Sigmoid colon (tissue), 7 donors: Measurements from ENCODE around the gene ENO3. TPM values are rescaled to one million over a fixed set of nuclear protein-coding genes. Genes with fewer than 3 reads are reported as not detected.
A peak's percentile ranks its signal among the peaks of the same experiment; 100 is the strongest.

Source experiments
- DNase-seq: peaks from one replicate; pipeline ENCODE4 v3.0.0-alpha.2; 2019
- H3K27ac ChIP-seq, 4 donors: fragments of 200-600 bp; sonication (generic); one replicate each; pipeline ENCODE4 v1.5.1; 2016 to 2019; ENCODE audit warnings: mild to moderate bottlenecking in 1 of 4
- H3K27me3 ChIP-seq, 3 donors: fragments of 200-600 bp; sonication (generic); one replicate each; pipeline ENCODE4 v1.5.1; 2019; ENCODE audit warnings: mild to moderate bottlenecking in 1 of 3
- H3K36me3 ChIP-seq, 4 donors: fragments of 200-600 bp; sonication (generic); one replicate each; pipeline ENCODE4 v1.5.1; 2016 to 2019
- H3K4me1 ChIP-seq, 4 donors: fragments of 200-600 bp; sonication (generic); one replicate each; pipeline ENCODE4 v1.5.1; 2017 to 2019
- H3K4me3 ChIP-seq, 4 donors: fragments of 200-600 bp; sonication (generic); one replicate each; pipeline ENCODE4 v1.5.1; 2017 to 2019; ENCODE audit warnings: mild to moderate bottlenecking in 2 of 4, moderate library complexity in 1 of 4
- H3K9me3 ChIP-seq, 4 donors: fragments of 200-600 bp in 3 of 4; sonication (generic) in 3 of 4; one replicate each; pipeline versions ENCODE4 v1.5.1 to v1.6.1; 2013 to 2019
- EP300 ChIP-seq, 4 donors: sonication (generic); formaldehyde crosslinking; IDR thresholded peaks; one replicate each; pipeline ENCODE4 v1.6.1; 2017; ENCODE audit warnings: antibody characterized with exemption in 4 of 4
- POLR2A ChIP-seq, 2 donors: fragments of 450-650 bp; IDR thresholded peaks; one replicate each; pipeline ENCODE4 v1.6.1; 2016; ENCODE audit warnings: antibody characterized with exemption in 2 of 2, mild to moderate bottlenecking in 2 of 2, moderate library complexity in 2 of 2
- POLR2AphosphoS5 ChIP-seq, 4 donors: sonication (generic); formaldehyde crosslinking; IDR thresholded peaks; one replicate each; pipeline ENCODE4 v1.6.1; 2017; ENCODE audit warnings: antibody characterized with exemption in 4 of 4
- WGBS, 2 donors: extraction: QIAGEN DNeasy Blood & Tissue Kit; methylation state at CpG; one replicate each; pipeline ENCODE4 v1.1.7; 2013; 5-methylcytosine and 5-hydroxymethylcytosine counted together
- intact Hi-C: fragments of 100-400 bp; cut with DNase I; formaldehyde crosslinking; loops from one replicate; pipeline ENCODE4 v1.15.1; 2023
- polyA plus RNA-seq, 3 donors: library from polyadenylated mRNA; stranded (reverse); fragments of 200-250 nt; gene quantifications; one replicate each; pipeline ENCODE4 v1.2.3, GENCODE V29; 2013
- total RNA-seq, 4 donors: library from RNA; depleted of rRNA; stranded (reverse); fragments of >200 nt; gene quantifications; one replicate each; pipeline ENCODE4 v1.1.0, GENCODE V29; 2016
- TF ChIP-seq, protein P1 (sequence below), 4 experiments: fragments of 450-650 bp in 3 of 4; fragments of 200-600 bp in 1 of 4; IDR thresholded peaks; one replicate each; pipeline ENCODE4 v1.5.1; 2016 to 2019; ENCODE audit warnings: antibody characterized with exemption in 4 of 4, mild to moderate bottlenecking in 3 of 4, moderate library complexity in 2 of 4
- donor health status: healthy with polysubstance abuse.
- donor health status: Bipolar disorder and iron deficiency.
- donor health status: healthy.

Gene ENO3
- total and polyA plus RNA-seq, 7 donors: 0.69 to 10.3 (median 5.4) TPM

DNA sequence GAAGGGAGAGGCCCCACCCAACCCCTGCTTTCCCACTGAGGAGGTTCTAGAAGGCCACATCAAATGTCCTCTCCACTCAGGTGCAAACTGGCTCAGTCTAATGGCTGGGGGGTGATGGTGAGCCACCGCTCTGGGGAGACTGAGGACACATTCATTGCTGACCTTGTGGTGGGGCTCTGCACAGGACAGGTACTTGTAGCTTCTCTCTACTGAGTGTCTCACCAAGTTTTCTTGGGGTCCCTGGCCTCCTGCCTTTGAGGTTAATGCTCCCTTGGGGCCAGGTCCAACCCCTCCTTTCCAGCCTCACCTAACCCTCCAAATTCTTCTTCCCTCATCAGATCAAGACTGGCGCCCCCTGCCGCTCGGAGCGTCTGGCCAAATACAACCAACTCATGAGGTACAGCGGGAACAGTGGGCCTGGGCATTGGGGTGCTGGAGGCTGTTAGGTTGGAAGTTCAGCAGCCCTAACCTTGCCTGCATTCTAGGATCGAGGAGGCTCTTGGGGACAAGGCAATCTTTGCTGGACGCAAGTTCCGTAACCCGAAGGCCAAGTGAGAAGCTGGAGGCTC lies 5.7 kb downstream of the ENO3 start:
- intact Hi-C loops: no loop called here
- H3K27ac ChIP-seq: no peak overlapping the region
- H3K36me3 ChIP-seq: peaks cover 13 to 35% (median 18%) of the 10 kb centered on the region in 4 donors
- no peaks in the 10 kb centered on the region for H3K9me3 ChIP-seq
- no peak overlapping the region for H3K4me3 ChIP-seq
- TF ChIP-seq, protein P1, sequence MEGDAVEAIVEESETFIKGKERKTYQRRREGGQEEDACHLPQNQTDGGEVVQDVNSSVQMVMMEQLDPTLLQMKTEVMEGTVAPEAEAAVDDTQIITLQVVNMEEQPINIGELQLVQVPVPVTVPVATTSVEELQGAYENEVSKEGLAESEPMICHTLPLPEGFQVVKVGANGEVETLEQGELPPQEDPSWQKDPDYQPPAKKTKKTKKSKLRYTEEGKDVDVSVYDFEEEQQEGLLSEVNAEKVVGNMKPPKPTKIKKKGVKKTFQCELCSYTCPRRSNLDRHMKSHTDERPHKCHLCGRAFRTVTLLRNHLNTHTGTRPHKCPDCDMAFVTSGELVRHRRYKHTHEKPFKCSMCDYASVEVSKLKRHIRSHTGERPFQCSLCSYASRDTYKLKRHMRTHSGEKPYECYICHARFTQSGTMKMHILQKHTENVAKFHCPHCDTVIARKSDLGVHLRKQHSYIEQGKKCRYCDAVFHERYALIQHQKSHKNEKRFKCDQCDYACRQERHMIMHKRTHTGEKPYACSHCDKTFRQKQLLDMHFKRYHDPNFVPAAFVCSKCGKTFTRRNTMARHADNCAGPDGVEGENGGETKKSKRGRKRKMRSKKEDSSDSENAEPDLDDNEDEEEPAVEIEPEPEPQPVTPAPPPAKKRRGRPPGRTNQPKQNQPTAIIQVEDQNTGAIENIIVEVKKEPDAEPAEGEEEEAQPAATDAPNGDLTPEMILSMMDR (IDR thresholded peaks at IDR 0.05): peak in 1 of 4 experiments; percentile 7
- TF ChIP-seq EP300 (IDR thresholded peaks at IDR 0.05): no peak
- TF ChIP-seq POLR2A (IDR thresholded peaks at IDR 0.05): no peak
- no peak for TF ChIP-seq POLR2AphosphoS5 (IDR thresholded peaks at IDR 0.05)
- no peaks in the 10 kb centered on the region for H3K27me3 ChIP-seq
- H3K4me1 ChIP-seq: peaks cover 0 to under 1% (median under 1%) of the 10 kb centered on the region in 4 donors
- DNase-seq: no peak
- 89% methylated on average over 10 of the region's 10 CpGs for WGBS, 2 donors

DNA sequence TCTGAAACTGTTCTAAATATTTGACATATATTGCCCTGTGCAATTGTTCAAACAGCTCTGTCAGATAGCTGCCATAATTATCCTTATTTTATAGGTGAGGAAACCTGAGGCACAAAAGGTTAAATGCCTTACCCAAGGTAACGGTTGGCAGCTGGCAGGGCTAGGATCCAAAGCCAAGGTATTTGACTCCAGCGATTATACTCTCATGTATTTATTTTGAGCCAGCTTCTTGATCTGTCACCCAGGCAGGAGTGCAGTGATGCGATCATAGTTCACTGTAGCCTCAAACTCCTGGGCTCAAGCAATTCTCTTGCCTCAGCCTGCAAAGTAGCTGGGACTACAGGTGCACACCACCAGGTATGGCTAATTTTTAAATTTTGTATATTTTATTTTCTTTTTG lies 7.2 kb downstream of the ENO3 start:
- no peak for DNase-seq
- intact Hi-C loops: no loop called here
- H3K36me3 ChIP-seq: peaks cover 13 to 39% (median 18%) of the 10 kb centered on the region in 4 donors
- no peak overlapping the region for H3K4me3 ChIP-seq
- H3K4me1 ChIP-seq: no peaks in the 10 kb centered on the region
- H3K27ac ChIP-seq: no peak overlapping the region
- no peaks in the 10 kb centered on the region for H3K27me3 ChIP-seq
- no peaks in the 10 kb centered on the region for H3K9me3 ChIP-seq
- 37 to 65% methylated on average over 3 of the region's 3 CpGs for WGBS, 2 donors
- TF ChIP-seq POLR2AphosphoS5 (IDR thresholded peaks at IDR 0.05): no peak
- TF ChIP-seq, protein P1 (IDR thresholded peaks at IDR 0.05): no peak
- no peak for TF ChIP-seq POLR2A (IDR thresholded peaks at IDR 0.05)
- TF ChIP-seq EP300 (IDR thresholded peaks at IDR 0.05): no peak

DNA sequence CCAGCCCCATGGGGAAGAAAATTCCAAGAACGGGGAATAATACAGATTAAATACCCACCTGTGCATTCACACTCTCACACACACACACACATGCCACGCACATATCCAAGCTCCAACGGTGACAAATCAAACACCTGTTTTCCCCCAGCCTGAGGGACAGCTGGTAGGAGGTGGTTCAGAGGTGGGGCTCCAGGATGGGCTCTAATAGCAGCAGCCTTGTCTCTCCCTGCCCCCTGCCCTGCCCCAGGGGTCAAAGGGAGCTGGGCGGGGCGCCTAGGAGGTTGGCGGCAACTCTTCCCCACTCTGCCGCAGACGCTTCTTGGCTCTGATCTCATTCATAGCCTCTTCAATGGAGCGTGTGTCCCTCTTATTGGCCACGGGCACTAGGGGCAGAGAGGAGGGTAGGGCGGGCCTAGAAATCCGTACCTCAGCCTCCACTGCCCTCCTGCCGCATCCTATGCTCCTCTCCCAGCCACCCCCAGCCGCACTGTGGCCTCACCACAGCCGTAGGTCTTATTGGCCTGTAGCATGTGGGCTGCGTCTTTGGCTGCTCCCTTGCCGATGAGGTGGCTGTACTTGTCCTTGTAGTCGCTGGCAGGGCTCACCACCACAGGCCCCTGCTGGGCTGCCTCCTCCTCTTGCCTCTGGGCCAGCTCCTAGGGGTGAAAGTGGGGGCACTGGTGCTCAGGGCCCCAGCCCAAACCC lies 8.5 kb downstream of the ENO3 start:
- Histone ChIP-seq H3K36me3 (peaks cover 13 to 39% (median 18%) of the 10 kb centered on the region in 4 donors), H3K4me1 (no peaks in the 10 kb centered on the region), H3K4me3 (no peak overlapping the region), H3K9me3 (no peaks in the 10 kb centered on the region), H3K27ac (no peak overlapping the region), H3K27me3 (no peaks in the 10 kb centered on the region)
- intact Hi-C loops: no loop called here
- WGBS, 2 donors: 51 to 82% methylated on average over 18 of the region's 18 CpGs
- no peak for DNase-seq
- TF ChIP-seq POLR2AphosphoS5 (IDR thresholded peaks at IDR 0.05): no peak
- no peak for TF ChIP-seq POLR2A (IDR thresholded peaks at IDR 0.05)
- TF ChIP-seq, protein P1 (IDR thresholded peaks at IDR 0.05): no peak
- TF ChIP-seq EP300 (IDR thresholded peaks at IDR 0.05): no peak

DNA sequence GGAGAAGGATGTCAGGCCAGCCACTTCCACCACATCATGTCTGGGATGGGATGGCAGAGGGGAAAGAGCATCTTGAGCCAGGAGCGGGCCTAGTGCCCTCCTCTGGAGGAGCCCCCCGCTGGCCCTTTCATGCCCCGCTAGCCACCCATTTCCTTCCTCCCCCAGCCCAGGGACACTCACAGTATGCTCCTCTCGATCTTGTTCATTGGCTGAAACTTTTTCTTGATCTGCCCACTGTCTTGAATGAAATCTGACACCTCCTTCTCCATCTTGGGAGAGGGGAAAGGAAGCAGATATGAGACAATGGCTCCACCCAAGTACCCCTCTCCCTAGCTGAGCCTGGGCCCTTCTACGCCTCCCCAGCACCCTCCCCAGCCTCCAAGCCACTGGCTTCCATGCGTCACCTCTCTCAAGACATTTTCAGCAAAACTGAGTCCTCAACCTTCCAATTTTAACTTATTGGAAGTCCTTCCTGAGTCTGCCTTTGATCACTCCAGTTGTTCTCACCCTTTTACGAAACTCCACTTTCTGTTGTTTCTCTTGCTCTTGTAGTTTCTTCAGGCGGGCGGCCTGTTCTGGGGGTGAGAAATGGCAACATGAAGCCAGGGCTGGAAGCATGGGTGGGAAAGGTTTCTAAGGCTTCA lies 9.5 kb downstream of the ENO3 start:
- intact Hi-C loops: no loop called here
- WGBS, 2 donors: 89 to 95% methylated on average over 9 of the region's 9 CpGs
- Histone ChIP-seq H3K27me3 (no peaks in the 10 kb centered on the region), H3K4me3 (no peak overlapping the region), H3K4me1 (peaks cover 0 to 8% (median 1%) of the 10 kb centered on the region in 4 donors), H3K9me3 (no peaks in the 10 kb centered on the region), H3K27ac (no peak overlapping the region), H3K36me3 (peaks cover 13 to 39% (median 18%) of the 10 kb centered on the region in 4 donors)
- DNase-seq: no peak
- TF ChIP-seq POLR2A (IDR thresholded peaks at IDR 0.05): no peak

DNA sequence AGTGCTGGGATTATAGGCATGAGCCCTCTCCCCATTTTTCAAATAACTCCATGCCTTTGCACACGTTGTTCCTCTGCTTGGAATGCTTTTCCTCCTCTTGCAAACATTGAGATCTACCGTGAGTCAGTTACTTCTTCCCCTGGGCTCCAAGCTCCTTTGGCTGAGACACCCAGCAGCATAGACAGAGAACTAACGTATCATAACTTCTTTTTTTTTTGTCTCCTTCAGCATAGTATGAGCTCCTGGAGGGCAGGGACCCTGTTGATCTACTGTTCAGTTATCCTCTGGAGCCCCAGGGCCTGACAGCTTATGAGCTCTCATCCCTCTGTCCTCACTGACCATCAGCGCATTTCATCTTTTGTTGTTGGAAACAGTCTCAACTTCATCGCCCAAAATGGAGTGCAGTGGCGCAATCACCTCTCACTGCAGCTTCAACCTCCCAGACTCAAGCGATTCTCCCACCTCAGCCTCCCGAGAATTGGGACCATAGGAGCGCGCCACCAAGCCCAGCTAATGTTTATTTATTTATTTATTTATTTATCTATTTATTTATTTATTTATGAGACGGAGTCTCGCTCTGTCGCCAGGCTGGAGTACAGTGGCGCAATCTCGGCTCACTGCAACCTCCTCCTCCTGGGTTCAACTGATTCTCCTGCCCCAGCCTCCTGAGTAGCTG lies 14.5 kb downstream of the ENO3 start:
- no peaks in the 10 kb centered on the region for H3K27me3 ChIP-seq
- H3K27ac ChIP-seq: peak overlapping the region; percentile 91 to 97 (median 95)
- 96 to 97% methylated on average over 15 of the region's 15 CpGs for WGBS, 2 donors
- peaks cover 3 to 24% (median 6%) of the 10 kb centered on the region in 4 donors for H3K36me3 ChIP-seq
- H3K9me3 ChIP-seq: no peaks in the 10 kb centered on the region
- DNase-seq: no peak
- TF ChIP-seq, protein P1 (IDR thresholded peaks at IDR 0.05): no peak
- no peak for TF ChIP-seq POLR2A (IDR thresholded peaks at IDR 0.05)
- no peak for TF ChIP-seq EP300 (IDR thresholded peaks at IDR 0.05)
- TF ChIP-seq POLR2AphosphoS5 (IDR thresholded peaks at IDR 0.05): no peak
- H3K4me3 ChIP-seq: peak overlapping the region in 1 of 4 donors; percentile 71
- peaks cover 0 to 46% (median 38%) of the 10 kb centered on the region in 4 donors for H3K4me1 ChIP-seq
- intact Hi-C loops: no loop called here
